Right forelimb (tissue), 1 donor: ENCODE data around the gene EZR.
"Not testable (repeated sequence)": the region's sequence is repeated elsewhere in the genome, so short reads cannot be mapped to it uniquely, and the experiment has no call there.

Experiments
- DNase-seq: peaks from one replicate; pipeline ENCODE4 v3.0.0-alpha.2; 2018

The EZR gene

DNA sequence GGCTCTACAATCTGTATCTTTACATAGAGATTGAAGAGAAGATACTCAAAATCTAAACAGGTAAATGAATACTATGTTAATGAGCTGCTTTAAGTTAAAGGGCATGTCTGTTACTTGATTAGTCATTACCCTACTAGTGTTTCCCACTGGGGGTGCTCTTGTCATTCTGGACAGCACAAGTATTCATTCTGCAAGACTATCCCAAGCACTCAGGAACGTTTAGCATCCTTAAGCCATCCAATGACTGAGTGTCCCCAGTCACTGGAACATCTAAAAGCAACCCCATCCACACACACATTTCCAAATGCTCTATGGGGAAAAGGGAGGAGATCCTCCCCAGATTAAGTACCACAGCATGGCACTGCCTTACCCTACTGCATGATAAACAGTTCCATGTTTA, 25.7 kb downstream of the EZR start:
- DNase-seq = no peak

DNA sequence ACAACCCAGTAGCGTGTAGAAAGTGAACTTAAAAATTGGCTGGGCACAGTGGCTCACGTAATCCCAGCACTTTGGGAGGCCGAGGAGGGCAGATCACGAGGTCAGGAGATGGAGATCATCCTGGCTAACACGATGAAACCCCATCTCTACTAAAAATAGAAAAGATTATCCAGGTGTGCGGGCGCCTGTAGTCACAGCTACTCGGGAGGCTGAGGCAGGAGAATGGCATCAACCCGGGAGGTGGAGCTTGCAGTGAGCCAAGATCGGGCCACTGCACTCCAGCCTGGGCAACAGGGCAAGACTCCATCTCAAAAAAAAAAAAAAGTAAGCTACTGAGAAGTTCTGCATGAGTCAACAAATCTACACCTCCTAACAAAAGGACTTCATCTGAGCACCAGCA, 26.7 kb downstream of the EZR start:
- not testable (repeated sequence) for DNase-seq

DNA sequence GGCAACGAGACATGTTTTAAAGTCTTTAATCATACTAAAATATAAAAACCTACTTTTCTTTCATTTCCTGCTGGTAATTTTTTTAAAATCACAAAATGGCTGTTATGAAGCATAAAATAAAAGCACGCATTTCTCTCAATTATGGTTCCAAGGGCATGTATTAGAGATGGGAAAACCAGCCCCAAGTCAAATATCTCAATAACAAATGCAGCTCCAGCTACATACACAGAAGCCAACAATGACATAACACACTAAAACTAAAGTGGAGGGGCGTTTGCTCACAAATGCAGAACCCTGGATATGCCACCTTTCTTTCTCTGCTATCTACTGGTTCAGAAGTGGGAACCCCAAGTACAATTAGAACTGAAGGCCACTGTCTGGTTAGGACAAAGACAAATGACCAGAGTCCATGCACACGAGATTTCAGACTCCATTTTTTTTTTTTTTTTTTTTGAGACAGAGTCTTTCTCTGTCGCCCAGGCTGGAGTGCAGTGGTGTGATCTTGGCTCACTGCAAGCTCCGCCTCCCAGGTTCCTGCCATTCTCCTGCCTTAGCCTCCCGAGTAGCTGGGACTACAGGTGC, 27.8 kb downstream of the EZR start:
- DNase-seq = no peak

DNA sequence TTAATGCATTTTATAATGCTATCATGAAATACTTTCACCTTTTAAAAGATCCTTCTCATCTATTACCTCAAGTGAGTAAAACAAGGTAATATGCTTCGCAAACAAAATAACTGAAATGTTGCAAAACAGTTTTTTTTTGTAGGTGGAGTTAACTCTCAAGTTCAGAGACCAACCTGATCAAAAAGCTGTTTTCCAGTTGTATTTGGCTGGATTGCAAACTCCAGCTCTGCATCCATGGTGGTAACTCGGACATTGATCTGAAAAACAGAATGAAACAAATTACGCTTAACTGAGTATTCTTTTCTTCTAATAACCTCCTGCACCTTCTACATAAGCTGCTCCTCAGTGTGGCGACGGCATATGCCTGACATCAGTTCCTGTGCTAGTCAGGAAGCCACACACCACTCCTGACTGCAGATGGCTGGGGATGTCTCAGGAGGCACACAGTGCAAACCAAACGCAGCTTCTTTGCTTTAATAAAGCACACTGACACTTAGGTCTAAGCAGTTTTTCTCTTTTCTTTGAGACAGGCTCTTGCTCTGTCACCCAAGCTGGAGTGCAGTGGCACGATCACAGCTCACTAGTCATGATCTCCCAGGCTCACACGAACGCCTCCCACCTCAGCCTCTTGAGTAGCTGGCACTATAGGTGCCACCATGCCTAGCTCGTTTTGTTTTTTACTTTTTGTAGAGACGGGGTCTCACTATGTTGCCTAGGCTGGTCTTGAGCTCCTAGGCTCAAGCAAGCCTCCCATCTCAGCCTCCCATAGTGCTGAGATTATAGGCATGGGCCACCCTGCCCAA, 29.9 kb downstream of the EZR start:
- no peak for DNase-seq

DNA sequence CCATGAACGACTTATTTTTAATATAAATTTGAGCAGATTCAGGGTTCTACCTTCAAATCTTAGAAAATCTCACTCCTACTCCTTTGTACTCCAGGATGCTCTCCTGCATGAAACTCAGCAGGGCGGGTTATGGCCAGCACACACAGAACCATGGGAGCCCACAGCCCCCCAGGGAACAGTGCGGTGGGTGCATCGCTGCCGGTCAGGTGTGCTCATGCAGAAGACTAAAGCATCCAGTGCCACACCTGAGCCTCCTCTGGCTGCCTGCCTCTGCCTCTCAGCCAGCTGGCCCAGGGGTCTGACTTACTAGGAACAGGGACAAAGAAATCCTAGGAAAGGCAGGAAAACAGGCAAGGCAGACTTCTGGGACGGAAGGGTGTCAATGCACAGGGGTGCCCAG, 31.8 kb downstream of the EZR start:
- no peak for DNase-seq

DNA sequence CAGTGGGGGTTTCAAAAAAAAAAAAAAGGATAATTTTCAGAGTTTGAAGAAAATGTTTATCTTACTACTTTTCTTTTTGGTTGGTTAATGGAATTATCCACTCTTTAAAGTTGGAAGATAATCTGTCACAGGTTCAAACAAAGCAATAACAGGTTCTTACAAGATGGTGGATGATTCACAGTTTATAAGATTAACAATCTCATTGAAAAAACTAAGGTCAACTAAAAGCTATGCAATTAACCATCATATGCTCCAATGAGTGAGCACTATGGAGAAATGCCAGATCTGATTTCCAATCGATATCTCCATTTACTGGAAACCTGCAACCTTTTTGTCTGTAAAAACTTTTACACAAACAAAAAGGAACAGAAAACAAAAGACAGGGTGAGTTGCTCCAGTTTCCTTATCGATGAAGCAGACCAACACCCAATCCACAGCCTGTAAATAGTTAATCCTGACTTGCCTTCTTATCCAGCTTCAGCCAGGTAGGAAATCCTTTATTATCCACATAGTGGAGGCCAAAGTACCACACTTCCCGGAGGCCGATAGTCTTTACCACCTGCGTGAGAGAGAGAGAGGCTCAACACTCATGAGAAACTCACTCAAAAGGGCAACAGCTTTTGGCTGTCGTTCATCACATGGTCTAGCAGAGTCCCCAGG, 32.4 kb downstream of the EZR start:
- no peak for DNase-seq

DNA sequence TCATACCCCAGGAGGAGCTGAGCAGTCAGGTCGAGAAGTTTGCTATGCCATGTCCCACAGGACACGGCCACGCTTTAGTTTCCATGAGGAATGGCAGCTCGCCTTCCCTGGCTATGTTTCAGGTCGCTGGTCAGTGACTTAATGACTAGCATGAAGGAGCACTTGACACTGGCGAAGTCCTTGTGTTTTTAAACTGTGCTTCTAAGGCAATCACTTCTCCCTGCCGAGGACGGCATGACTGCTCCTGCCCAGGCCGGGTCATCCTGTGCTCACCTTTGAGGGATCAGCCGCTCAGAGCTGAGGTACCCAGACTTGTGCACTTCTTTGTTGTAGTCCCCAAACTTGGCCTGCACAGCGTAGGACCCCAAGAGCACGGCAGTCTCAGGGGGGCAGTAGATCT, 34.1 kb downstream of the EZR start:
- DNase-seq = no peak

DNA sequence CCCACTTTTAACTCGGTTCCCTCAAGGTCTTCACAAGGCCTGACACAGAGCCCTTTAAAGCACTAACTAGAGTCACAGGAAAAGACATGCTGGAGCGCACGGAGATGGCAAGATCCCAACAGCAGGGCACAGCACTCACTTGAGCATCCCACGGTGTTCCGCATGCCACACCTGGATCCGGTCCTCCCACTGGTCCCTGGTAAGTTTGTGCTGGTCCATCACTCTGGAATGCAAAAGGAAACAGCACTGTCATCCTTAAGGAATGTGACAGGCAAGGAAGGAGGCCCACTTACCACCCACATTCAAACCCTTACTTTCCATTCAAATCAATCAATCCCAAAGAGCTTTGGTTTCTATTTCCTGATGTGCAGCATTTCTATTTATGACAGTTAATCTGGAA, 34.7 kb downstream of the EZR start:
- no peak for DNase-seq

DNA sequence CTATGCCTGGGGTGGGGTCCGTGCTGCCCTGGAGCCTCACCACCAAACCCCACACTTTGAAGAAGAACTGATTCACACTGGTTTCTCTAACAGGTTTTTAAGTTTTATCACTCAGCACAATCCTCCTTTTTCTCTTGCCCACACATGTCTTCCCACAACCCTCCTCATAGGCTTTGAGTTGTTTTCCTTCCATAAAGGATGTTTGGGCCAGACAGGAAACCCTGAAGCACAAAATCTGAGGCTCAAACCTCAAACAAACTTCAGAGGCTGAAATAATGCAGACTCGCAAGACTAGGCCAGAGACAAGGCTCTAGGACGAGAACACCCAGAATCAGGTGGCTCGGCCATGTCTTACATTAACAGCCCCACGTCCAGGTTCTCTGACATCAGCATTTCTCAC, 35.3 kb downstream of the EZR start:
- no peak for DNase-seq

DNA sequence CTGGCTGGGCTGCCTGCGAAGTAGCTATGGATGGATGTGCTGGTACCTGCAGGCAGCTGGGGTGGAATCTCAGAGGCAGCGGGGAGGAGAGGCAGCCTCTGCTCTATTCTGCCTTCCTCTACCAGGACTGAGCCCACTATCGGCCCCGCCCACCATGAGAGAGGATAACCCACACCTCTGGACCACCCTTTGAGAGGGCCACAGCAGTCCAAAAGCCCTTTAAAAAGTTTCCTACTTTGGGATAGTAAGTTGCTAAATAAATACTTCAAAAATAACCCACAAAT, 36.1 kb downstream of the EZR start:
- DNase-seq = no peak

DNA sequence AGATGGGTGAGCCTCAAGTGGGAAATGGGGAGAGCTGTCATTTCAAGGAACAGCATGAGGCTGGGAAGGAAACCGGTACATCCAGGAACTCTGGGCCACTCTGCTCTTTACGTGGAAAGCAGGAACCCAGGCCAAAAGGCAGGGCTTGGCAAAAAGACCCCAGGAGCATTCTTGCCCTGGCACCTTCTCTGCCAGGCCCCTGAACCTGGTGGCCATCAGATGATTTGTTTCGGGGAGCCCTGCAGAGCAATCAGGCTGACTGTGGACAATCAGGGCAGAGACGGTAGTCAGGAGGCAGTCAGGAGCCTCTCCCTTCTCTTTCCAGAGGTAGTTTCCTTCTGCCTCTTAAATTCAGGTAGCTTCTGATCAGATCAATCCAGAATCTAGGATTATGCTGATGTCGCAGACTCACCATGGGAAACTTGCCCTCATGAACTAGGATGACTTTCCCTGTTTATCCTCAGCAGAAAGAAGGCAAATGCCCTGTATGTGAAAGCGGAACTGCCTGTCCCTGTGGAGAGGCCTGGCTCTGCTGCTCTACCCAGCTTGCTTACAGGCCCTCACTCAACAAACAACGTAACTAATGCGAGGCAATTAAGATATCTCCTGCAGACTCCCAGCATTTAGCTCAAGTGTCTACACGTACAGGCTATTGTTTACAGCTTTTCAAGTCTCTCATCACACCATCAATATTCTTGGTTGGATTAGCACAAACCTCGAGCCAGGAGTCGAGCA, 36.6 kb downstream of the EZR start:
- no peak for DNase-seq

DNA sequence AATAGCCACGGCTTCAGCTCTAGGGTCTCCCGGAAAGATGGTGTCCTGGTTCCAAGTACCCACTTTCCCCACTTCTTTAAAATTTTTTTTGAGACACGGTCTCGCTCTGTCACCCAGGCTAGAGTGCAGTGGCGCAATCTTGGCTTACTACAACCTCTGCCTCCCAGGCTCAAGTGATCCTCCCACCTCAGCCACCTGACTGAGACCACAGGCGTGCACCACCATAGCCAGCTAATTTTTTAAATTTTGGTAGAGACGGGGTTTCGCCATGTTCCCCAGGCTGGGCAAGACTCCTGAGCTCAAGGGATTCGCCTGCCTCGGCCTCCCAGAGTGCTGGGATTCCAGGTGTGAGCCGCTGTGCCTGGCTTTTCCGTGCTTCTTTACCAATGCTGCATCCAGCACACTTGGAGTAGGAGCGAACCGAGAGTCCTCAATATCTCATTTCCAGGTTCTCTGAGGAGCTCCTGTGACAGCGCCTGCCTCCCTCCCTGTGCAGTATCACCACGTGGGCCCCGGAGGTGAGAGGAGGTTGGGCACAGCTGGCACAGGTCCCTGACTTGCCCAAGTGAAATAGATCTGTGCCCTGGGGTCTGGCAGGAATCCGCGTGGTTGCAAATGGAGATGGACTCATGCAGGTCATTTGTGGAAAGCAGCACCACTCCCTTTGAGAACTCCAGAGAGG, 37.3 kb downstream of the EZR start:
- no peak for DNase-seq

DNA sequence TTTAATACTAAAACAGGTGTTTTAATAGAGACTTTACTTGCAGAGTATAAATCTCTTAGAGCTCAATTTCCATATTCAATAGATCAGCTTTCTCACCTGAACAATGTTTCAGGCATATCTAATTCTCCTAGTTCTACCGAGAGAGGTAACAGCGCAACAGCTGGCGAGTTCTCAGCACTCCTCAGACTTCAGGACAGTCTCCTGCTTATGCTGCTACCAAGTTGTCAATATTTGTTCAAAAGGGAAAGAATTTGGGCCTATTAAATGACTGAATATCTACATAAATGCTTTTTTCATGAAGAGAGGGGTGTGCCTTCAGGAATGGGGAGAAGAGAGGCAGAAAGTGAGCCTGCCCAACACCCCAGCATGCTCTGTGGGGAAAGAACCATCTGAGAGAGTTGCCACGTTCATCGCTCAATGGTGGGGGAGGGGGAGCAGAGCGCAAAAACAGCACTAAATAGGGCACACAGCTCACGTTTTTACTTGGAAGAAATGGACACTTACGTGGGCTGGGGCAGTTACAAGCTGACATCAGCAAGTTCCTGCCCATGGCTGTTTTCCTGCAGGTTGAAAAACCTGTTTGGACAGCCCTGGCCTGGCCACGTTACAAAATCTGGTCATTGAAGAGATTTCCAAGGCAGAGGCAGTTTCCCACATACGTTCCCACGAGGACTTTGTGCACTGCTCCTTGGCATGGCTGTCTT, 38.0 kb downstream of the EZR start:
- no peak for DNase-seq

DNA sequence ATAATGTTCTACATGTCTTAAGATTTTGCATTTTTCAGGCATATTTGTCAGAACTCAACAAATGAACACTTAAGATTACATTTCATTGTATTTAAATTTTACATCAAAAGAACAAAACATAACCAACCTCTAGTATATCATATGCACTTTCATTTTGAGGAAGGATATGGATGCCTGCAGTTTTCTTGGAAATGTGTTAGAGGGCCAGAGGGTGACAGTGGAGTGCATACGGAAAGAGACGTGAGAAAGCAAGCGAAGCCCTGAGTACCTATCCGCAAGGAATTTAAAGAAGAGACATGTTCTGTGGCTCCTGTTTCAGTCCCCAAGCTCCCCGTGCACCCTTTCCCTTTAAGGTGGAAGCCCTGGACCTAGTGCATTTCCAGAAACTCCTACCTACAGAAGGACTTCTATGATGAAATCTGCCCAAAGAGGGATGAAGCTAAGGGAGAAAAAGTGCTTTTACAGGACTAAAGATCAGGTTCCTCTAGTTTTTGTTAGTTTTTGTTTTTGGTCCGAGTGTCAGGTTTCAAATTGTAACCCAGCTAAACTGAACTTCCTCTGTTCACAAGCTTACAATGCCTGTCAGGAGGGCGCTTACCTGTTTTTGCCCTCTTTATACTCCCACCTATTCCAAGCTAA, 38.8 kb downstream of the EZR start:
- no peak for DNase-seq

DNA sequence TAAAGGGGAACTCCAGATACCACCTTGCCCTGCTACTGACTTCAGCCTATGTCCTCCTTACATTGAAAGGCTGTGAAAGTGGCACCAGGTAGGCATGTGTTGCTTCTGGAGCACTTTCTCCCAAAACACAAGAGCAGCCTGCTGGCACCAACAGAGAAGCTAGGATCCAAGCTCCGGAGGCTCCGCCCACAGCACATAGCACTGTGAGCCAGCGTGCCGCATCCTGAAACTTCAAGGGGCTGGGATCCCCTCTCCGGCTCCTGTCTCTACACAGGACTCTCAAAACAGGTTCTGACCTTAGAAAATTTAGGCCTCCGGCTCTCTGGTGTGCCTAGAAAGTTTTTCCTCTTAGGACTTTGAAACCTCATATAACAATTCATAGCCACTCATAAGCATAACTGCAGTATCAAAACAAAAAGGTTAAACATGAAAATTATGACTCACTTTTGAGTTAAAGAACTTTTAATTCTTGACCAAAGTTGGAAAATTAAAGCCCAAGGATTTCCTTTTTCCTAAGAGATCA, 41.1 kb downstream of the EZR start:
- no peak for DNase-seq

DNA sequence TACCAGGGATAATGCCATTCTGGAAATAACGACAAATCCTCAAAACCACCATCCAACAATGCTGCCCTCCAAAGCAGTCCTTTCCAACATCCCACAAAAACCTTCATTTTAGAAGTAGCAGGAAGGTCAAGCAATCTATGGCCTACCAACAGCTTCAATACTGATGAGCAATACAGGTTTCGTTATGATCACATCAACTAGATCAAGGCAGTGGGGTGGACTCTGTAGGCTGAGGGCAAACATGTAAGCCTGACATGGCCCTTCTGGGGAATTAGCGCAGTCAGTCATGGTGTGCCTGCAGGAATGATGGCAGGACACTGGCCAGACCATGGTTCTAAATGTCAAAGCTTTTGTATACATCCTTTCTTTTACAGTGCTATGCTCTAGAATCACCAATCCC, 41.7 kb downstream of the EZR start:
- DNase-seq = no peak

DNA sequence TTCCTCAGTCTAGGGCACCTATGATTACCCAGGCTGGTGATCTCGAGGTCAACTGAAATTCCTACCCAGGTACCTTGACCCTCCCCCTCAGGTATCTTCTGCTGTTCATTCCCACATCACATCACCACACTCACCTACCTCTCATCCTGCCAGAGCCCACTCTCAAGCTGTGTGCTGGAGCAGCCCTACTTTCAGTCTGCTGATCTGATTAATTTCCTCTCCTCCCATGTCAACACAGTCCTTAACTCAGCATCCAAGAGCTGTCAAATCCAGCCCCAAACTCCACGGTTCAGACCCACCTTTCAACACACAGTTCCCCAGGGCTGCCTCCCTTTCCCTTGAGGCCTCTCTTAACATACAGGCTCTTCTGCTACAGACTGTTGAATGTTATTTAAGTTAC, 42.4 kb downstream of the EZR start:
- no peak for DNase-seq

DNA sequence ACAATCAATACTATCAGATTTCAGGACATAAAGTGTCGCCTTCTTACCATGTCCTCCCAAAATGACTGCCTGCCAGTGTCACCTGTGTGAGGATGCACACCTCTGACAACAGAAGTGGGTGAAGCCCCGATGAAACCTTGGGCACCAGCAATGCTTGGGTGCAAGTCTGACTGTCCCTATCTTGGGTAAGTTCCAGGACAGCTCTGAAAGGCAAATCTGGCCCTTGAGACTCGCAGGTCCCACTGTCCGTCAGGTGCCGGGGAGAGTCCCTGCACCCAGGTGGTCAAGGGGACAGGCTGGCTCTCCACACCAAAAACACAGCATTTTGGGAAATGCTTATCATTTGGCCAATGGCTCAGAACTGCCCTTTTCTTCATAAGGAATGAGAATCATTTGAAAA, 43.3 kb downstream of the EZR start:
- DNase-seq = no peak

DNA sequence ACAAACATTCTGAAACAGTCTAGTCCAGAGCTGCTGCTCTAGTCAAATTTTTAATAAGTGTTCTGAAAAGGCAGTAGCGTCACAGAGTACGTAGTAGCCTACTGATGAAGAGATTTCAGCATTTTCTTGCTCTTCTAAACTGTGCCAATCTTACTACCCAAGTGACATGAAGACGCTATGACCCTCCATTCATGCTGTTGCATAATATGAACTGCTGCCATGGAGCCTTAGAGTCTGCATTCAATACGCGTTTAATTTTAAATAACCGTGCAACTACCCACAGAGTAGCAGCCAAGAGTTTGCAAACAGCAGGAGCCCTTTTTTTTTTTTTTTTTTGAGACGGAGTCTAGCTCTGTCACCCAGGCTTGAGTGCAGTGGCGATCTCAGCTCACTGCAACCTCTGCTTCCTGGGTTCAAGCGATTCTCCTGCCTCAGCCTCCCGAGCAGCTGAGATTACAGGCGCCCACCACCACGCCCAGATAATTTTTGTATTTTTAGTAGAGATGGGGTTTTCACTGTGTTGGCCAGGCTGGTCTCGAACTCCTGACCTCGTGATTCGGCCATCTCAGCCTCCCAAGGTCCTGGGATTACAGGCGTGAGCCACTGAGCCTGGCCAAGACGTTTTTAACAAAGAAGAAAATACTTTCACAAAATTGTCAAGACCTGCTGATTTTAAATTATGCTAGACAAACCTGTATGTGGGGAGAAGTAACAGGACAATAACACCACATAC, 44.3 kb downstream of the EZR start:
- no peak for DNase-seq

DNA sequence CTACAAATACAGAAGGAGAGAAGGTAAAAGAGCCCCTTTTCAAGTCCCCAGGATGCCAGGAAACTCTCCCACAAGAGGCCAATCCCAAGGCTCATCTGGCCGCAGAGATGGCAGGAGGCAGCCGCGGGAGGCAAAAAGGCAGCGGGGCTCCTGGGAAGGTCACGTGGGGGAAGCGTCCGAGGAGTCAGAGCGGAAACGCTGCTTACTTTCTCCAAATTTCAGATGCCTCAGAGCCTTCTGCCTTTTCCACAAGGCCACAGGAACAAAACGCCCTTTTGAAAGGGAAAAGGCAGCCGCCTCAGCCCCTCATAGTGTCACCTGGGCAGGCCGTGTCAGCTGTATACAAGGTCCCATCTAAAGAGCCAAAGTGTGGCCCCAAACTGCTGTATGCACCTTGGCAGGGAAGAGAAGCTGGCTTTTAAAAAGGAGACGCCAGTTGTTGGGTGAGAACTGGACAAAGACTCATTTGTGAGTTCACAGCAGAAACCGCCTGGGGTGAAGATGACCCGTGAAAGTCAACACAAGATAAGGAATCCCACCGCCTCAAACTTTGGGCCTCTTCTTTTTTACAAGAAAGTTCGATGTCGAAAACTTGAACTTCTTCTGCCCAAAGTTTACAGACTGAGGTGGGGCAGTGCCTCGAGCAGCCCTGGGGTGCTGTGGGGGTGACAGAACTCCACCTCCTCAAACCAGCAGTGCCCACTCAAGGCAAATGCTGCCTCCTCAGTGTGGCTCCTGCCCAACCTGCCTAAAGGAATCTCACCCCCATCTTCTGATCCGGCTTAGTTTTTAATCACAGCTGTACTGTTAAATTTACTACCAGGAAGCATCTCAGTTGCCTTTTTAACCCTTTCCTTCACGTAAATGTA, 45.4 kb downstream of the EZR start:
- no peak for DNase-seq
